ENCODE results near the gene JAZF1.
"Not testable (repeated sequence)": the region's sequence is repeated elsewhere in the genome, so short reads cannot be mapped to it uniquely, and the experiment has no call there.

Gene JAZF1

DNA sequence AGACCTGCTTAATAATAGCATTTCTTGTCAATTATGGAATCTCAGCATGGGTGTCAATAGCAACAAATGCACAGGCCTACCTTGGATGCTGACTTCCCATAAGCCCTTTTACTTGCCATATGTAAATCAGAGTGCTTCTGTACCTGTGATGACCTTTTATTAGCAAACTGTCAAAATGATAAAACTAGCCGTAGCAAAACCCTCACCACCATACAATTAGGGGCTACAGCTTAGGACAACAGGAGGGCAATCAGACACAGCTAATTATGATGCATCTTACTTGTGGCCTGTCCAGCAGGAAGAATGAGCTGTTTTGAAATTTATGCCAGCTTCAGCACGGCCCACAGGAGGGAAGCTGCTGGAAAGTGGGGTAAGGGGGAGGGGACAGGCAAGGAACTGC is 239.1 kb downstream of the JAZF1 start:
- DNase-seq (ENCODE audit: low read depth in 2 of 2), result no peak

GRCh38 chr7:27940341-27940740 is 240.3 kb downstream of the JAZF1 start:
- DNase-seq (ENCODE audit: low read depth in 2 of 2), result no peak

DNA sequence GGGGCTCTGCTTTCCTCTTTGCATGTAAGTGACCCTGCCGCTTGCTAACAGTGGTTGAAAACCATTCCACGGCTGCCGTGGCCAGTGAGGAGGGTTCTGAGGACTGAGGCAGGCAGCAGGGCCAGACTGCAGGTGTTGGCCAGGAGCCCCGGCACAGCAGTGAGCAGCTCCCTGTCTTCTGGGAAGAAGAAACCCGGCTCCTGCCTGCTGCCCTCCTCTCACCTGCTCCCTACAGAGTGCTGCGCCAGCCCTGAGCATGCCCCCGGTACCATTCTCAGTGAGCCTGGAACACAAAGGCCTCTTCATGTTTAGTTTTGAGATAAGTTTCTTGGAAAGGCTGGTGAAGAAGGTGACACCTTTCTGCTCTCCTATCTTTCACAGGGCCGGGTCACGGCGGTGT is 240.7 kb downstream of the JAZF1 start:
- no peak for DNase-seq (ENCODE audit: low read depth in 2 of 2)

DNA sequence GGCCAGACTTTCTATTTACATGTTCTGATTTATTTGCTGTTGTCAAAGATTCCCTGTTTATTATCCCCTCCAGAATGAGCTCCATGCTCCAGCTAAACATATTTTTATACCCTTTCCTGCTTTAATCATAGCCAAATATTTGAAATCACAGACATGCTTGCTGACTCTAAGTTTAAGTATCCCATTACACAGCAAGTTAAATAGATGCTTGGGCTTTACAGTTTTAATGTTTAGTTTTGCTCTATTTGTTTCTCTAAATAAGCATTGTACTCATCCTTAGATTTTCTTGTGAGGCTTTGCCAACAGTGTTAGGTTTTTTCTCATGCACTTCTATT is 243.9 kb downstream of the JAZF1 start:
- no peak for DNase-seq (ENCODE audit: low read depth in 2 of 2)

DNA sequence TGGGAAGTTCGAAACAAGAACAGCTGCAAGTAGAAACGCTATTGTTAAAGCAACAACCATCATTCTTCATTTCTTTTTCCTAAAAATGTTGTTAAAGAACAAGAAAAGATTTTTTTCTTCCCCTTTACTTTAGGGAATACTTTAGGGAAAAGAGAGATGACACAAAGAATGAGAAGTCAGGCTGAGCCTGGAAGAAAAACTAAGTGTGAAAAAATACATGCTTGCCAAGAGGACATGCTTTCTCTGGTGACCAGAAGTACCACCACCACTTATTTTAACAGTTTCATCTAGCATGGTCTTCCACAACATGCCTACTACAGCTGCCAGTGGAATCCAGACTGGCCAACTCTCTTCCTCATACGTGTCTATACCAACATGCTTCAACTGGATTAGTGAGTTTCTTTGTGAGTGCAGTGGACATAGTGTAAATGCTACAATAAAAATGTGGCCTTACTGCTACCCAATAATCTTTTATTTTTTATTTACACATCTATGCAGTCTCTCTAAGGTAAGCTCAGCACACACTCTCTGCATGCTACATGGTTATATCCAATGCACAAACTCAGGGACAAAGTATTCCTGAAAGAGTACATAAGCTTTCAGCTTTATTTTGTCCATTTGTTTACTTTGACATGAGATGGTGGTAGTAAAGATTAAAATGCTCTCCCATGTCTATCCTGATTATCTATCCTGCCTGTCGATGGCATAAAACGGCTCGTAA is 244.4 kb downstream of the JAZF1 start:
- no peak for DNase-seq (ENCODE audit: low read depth in 2 of 2)

GRCh38 chr7:27933671-27934565 is 246.7 kb downstream of the JAZF1 start:
- no peak for DNase-seq (ENCODE audit: low read depth in 2 of 2)

GRCh38 chr7:27930910-27931476 is 249.6 kb downstream of the JAZF1 start:
- no peak for DNase-seq (ENCODE audit: low read depth in 2 of 2)

- DNase-seq (ENCODE audit: low read depth in 2 of 2), result no peak
These were observed 251.5 kb downstream of the JAZF1 start for GRCh38 chr7:27929127-27929526.

GRCh38 chr7:27928001-27928400 is 252.6 kb downstream of the JAZF1 start:
- no peak for DNase-seq (ENCODE audit: low read depth in 2 of 2)

- no peak for DNase-seq (ENCODE audit: low read depth in 2 of 2)
These were observed 254.9 kb downstream of the JAZF1 start for GRCh38 chr7:27925573-27926201.

DNA sequence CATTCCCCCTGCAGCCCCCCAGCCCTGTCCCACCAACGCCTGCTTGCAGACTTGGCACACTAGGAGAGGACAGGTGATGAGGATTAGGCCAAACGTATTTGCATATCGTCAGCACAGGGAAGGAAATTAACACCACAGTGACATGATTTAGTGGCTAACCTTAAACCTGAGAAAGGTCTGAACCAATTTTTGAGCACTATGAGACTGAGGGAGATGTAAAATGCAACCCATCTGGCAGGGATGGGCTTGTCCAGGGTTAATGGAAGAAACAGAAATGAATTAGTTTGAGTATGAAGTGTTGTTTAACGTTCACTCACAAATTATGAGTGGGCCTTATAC is 257.0 kb downstream of the JAZF1 start:
- DNase-seq (ENCODE audit: low read depth in 2 of 2), result no peak

- no peak for DNase-seq (ENCODE audit: low read depth in 2 of 2)
These were observed 257.5 kb downstream of the JAZF1 start for GRCh38 chr7:27922907-27923641.

GRCh38 chr7:27922389-27922788 is 258.2 kb downstream of the JAZF1 start:
- DNase-seq (ENCODE audit: low read depth in 2 of 2), result not testable (repeated sequence)

DNA sequence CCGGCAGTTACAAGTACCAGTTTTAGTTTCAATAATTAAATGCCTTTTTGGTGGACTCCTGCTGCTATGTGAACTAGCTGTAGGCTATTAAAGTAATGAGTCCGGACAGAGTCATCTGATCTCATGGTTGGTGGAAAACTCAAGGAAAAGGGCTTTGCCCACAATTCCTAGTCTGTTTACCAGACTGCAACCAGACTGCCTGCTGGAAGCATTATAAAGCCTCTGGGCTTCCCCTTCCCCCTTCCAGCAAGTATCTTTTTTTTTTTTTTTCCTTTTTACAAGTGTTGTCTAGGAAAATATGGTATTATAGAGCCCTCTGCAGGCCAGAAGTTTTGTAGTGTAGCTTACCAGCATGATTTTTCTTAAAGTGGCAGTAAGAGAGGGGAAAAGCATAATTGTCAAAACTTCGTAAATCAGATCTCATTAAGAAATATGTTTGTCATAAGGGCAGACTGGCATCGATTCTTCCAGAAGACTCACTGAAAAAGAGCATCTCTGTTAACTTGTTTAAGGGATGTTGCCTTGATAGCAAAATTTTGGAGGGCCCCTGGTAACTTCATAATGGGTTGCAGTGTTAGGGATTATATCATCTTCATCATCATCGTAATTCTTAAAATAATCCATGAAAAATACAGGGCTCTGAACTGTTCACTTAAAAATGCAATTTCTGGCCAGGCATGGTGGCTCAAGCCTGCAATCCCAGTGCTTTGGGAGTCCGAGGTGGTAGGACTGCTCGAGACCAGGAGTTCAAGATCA is 259.3 kb downstream of the JAZF1 start:
- DNase-seq (ENCODE audit: low read depth in 2 of 2), result no peak

DNA sequence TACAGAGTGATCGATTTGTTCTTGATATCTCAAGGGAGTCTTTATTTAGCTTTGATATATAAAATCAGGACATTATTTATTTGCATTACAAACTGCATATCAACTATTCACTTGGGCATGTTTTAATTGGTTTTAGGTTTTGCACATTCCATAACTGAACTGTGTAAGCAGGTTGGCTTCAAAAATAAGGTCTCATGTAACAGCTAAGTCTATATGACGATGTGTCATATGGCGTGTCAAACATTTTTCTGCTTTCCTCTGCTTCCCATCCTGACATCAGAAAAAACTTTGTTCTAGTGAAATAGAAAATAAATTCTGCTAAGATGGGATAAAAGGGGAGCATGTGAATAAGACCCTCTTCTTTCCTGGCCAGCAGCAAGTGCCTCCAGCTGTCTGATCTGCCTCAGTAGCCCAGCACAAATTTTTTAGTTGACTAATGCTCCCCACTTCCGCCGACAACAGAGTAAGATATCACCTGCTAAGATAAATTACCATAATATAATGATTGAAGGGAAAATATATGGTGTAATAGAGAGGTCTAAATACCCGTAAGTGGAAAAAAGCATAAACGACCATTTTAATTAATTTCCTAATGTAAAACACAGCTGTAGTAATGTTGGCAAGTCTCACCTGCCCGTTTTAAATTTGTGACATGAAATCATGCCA is 260.2 kb downstream of the JAZF1 start:
- DNase-seq (ENCODE audit: low read depth in 2 of 2), result no peak

DNA sequence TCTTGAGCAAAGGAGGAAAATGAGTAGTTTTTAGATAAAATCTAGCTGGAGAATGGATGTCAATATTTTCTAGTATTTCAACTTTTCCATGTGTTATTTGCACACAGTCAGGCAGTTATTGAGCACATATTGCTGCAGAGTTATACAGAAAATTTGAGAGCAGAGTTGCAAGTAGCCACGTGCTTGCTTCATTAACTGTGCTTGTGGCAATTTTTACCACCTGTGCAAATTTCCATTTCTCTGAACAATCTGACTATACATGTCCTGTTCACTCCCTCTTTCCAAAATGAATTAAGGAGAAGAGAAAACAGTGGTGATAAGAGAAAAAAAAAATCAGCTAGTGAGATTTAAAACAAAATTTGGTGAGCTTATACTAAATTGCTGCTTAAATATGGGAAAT is 262.1 kb downstream of the JAZF1 start:
- DNase-seq (ENCODE audit: low read depth in 2 of 2), result no peak

DNA sequence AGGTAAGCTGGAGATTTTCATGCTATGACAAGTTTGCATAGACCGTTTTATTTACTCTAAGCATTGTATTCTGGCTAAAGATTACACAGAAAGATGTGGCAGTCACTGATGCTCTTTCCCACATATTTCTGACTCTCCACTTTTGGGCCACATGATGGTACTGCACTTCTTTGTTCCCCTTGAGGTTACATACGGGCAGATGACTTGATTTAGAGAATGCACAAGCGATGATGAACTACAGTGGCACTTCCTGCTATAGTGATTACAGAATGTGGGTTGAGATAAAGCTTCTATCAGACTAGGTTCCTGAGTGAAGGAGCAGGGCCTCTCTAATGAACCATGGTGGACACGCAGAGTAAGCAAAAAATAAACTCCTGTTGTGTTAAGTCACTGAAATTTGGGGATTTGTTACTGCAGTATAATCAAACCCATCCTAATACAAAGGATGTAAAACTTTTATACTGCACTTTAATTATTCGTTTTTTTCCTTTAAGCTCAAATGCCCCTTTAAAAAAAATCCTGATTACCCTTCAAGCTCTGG is 262.8 kb downstream of the JAZF1 start:
- no peak for DNase-seq (ENCODE audit: low read depth in 2 of 2)

DNA sequence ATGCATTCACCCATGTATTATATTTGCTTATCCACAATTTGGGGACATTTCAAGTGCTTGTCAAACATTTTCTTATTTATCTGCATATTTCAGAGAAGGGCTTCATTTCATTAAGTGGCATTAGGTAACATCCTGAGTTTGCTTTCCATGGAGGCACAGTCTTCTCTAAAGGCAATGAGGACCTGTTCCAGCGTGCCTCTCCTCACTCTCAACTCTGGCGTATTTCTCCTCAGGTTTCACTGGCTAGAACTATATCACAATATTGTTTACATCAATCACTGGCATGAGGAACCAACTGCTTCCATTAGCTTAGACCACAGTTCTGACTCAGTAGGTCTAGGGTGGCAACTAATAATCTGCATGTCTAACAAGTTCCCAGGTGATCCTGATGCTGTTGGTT is 263.5 kb downstream of the JAZF1 start:
- DNase-seq (ENCODE audit: low read depth in 2 of 2), result no peak

DNA sequence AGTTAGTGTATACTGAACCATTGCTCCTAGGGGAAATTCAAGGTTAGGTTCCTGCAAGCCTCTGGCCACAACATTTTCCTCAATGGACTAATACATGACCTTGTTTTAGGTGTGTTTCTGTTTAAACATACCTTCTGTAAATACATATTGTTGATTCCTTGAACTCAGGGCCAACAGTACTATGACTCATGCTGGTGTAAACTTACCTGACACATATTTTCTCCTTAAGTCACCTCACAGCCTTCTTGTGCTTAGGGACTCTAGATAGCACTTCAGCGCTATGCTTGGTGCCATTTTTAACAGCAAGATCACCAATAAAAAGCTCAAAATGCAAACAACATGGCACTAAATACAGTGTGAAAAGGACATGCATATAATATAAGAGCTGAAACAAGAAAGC is 264.2 kb downstream of the JAZF1 start:
- DNase-seq (ENCODE audit: low read depth in 2 of 2), result no peak

- DNase-seq (ENCODE audit: low read depth in 2 of 2), result no peak
These were observed 266.2 kb downstream of the JAZF1 start for GRCh38 chr7:27914409-27914808.
